Nephron (organoid): Measurements from ENCODE around the gene AQP2.

Source experiments
- H3K27ac Mint-ChIP-seq, 3 experiments: 2 replicates each; pipeline ENCODE4 v1.8.0; 2020; ENCODE audit warnings: mixed read lengths in 3 of 3, mild to moderate bottlenecking in 2 of 3, moderate library complexity in 1 of 3
- H3K27me3 Mint-ChIP-seq: 2 replicates; pipeline ENCODE4 v1.8.0; 2021; ENCODE audit warnings: low read depth, mild to moderate bottlenecking, moderate library complexity, mixed read lengths
- H3K36me3 Mint-ChIP-seq: 2 replicates; pipeline ENCODE4 v1.8.0; 2020; ENCODE audit warnings: low read depth, mixed read lengths
- H3K4me1 Mint-ChIP-seq: 2 replicates; pipeline ENCODE4 v1.8.0; 2020; ENCODE audit warnings: mixed read lengths
- H3K4me3 Mint-ChIP-seq, 3 experiments: 2 replicates each; pipeline ENCODE4 v1.8.0; 2020; ENCODE audit warnings: mild to moderate bottlenecking in 3 of 3, mixed read lengths in 3 of 3, moderate library complexity in 2 of 3
- H3K9me3 Mint-ChIP-seq: 2 replicates; pipeline ENCODE4 v1.8.0; 2020; ENCODE audit warnings: mixed read lengths
- CTCF ChIP-seq, 3 experiments: fragments of 200-600 bp; sonication (generic); IDR thresholded peaks; one replicate each; pipeline ENCODE4 v1.5.0; 2021; ENCODE audit warnings: antibody characterized with exemption in 3 of 3; ENCODE audit not compliant: unreplicated experiment in 3 of 3

AQP2 gene

DNA sequence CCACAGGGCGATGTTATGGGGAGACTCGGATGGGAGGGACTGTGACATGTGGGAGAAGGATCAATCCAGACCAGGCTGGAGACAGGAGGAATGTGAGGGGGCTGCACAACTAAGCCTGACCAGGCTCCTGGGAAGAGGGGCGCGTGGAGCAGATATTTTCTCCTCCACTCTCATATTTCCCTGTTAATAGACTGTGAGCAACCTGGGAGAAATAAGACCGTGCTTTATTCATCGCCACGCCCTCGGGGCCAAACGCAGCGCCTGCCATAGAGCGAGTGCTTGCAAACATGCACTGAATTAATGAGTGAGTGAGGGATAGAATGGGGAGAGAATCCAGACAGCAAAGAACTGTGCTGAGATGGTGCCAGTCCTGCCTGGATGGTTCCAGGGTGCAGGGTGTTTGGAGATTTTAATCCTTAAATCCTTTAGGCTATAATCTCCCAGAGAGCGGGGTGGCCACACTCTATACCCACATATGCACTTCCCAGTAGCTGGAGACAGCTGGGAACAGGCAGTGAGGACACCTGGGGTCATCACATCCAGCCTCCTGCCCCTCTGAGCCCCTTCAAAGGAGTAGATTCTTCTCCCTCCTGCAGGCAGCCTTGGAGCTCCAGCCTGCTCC, 33.3 kb upstream of the AQP2 start:
- H3K27me3 Mint-ChIP-seq, result peaks cover 16% of the 10 kb centered on the region
- peak overlapping the region; percentile 14 to 46 (median 34) for H3K27ac Mint-ChIP-seq
- TF ChIP-seq CTCF (IDR thresholded peaks at IDR 0.05; ENCODE audit: unreplicated experiment in 3 of 3), result no peak
- H3K4me3 Mint-ChIP-seq, result peak overlapping the region in 1 of 3 experiments; percentile 14
- H3K36me3 Mint-ChIP-seq, result no peaks in the 10 kb centered on the region
- H3K9me3 Mint-ChIP-seq, result no peaks in the 10 kb centered on the region
- peaks cover 37% of the 10 kb centered on the region for H3K4me1 Mint-ChIP-seq

GRCh38 chr12:49917788-49918173, 32.8 kb upstream of the AQP2 start:
- H3K4me1 Mint-ChIP-seq, result peaks cover 35% of the 10 kb centered on the region
- H3K9me3 Mint-ChIP-seq, result no peaks in the 10 kb centered on the region
- H3K4me3 Mint-ChIP-seq, result no peak overlapping the region
- TF ChIP-seq CTCF (IDR thresholded peaks at IDR 0.05; ENCODE audit: unreplicated experiment in 3 of 3), result no peak
- peaks cover 12% of the 10 kb centered on the region for H3K27me3 Mint-ChIP-seq
- peak overlapping the region in 1 of 3 experiments; percentile 46 for H3K27ac Mint-ChIP-seq
- no peaks in the 10 kb centered on the region for H3K36me3 Mint-ChIP-seq

GRCh38 chr12:49920241-49920914, 30.2 kb upstream of the AQP2 start:
- Mint-ChIP-seq H3K4me1 (peaks cover 18% of the 10 kb centered on the region), H3K27ac (peak overlapping the region in 2 of 3 experiments; percentile 30 to 33), H3K9me3 (no peaks in the 10 kb centered on the region)

GRCh38 chr12:49920915-49921286, 29.6 kb upstream of the AQP2 start:
- no peaks in the 10 kb centered on the region for H3K36me3 Mint-ChIP-seq
- no peak for TF ChIP-seq CTCF (IDR thresholded peaks at IDR 0.05; ENCODE audit: unreplicated experiment in 3 of 3)
- no peak overlapping the region for H3K27ac Mint-ChIP-seq
- peaks cover 21% of the 10 kb centered on the region for H3K4me1 Mint-ChIP-seq
- H3K27me3 Mint-ChIP-seq, result peaks cover 9% of the 10 kb centered on the region
- H3K9me3 Mint-ChIP-seq, result no peaks in the 10 kb centered on the region
- H3K4me3 Mint-ChIP-seq, result no peak overlapping the region

More at GRCh38 chr12:49920241-49920914, 30.2 kb upstream of the AQP2 start:
- Mint-ChIP-seq H3K36me3 (no peaks in the 10 kb centered on the region), H3K4me3 (no peak overlapping the region), H3K27me3 (peaks cover 9% of the 10 kb centered on the region)
- TF ChIP-seq CTCF (IDR thresholded peaks at IDR 0.05; ENCODE audit: unreplicated experiment in 3 of 3), result no peak

DNA sequence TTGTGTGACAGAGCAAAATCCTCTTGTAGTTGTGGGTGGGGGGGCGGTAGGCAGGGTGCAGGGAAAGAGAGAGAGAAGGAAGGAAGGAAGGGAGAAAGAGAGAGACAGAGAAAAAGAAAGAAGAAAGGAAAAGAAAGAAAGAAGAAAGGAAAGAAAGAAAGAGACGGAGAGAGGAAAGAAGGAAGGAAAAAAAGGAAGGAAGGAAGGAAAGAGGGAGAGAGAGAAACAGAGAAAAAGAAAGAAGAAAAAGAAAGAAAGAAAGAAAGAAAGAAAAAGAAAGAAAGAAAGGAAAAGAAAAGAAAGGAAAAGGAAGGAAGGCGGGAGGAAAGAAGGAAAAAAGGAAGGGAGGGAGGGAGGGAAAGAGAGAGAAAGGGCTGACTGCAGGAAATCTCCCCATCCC, 29.2 kb upstream of the AQP2 start:
- Mint-ChIP-seq H3K27ac (no peak overlapping the region), H3K36me3 (no peaks in the 10 kb centered on the region), H3K9me3 (no peaks in the 10 kb centered on the region), H3K27me3 (peaks cover 9% of the 10 kb centered on the region), H3K4me1 (peaks cover 24% of the 10 kb centered on the region), H3K4me3 (no peak overlapping the region)
- TF ChIP-seq CTCF (IDR thresholded peaks at IDR 0.05; ENCODE audit: unreplicated experiment in 3 of 3), result no peak

DNA sequence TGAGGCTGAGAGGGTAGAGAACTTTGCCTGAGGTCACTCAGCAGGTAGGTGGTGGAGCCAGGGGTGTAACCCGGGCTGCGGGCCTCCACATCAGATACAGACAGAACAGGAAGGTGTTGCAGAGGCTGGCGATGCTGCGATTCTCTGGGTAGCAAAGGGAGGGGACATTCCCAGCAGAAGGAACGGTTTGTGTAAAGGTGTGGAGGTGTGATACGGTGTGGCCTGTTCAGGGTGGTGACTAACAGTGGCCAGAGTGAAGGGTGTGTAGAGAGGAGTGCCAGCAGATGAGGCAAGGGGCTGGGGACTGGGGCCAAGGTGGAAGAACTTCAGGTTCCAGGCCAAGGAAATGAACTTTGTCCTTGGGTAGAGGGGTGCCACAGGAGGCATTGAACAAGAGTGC, 28.6 kb upstream of the AQP2 start:
- no peak overlapping the region for H3K27ac Mint-ChIP-seq
- peaks cover 21% of the 10 kb centered on the region for H3K4me1 Mint-ChIP-seq
- H3K9me3 Mint-ChIP-seq, result no peaks in the 10 kb centered on the region
- no peak for TF ChIP-seq CTCF (IDR thresholded peaks at IDR 0.05; ENCODE audit: unreplicated experiment in 3 of 3)
- H3K4me3 Mint-ChIP-seq, result no peak overlapping the region
- H3K36me3 Mint-ChIP-seq, result no peaks in the 10 kb centered on the region
- H3K27me3 Mint-ChIP-seq, result peaks cover 7% of the 10 kb centered on the region
